Ishikawa (cell line): Measurements from ENCODE around the gene RNF186.

Experiments
- CEBPB ChIP-seq: IDR thresholded peaks from 2 replicates; pipeline ENCODE4 v1.6.1; 2012
- CREB1 ChIP-seq: IDR thresholded peaks from 2 replicates; pipeline ENCODE4 v1.6.1; 2012; ENCODE audit warnings: low read depth
- EGR1 ChIP-seq: IDR thresholded peaks from 2 replicates; pipeline ENCODE4 v1.6.1; 2012
- EP300 ChIP-seq: IDR thresholded peaks from 2 replicates; pipeline ENCODE4 v1.6.1; 2012; ENCODE audit warnings: borderline replicate concordance
- FOXM1 ChIP-seq: IDR thresholded peaks from 2 replicates; pipeline ENCODE4 v1.6.1; 2012; ENCODE audit warnings: low read depth, borderline replicate concordance
- NFIC ChIP-seq: IDR thresholded peaks from 2 replicates; pipeline ENCODE4 v1.6.1; 2012
- RAD21 ChIP-seq: IDR thresholded peaks from 2 replicates; pipeline ENCODE4 v1.6.1; 2012; ENCODE audit warnings: low read depth
- TAF1 ChIP-seq: IDR thresholded peaks from 2 replicates; pipeline ENCODE4 v1.6.1; 2012; ENCODE audit warnings: low read depth, mild to moderate bottlenecking
- TCF12 ChIP-seq: IDR thresholded peaks from 2 replicates; pipeline ENCODE4 v1.6.1; 2012; ENCODE audit warnings: low read depth
- TEAD4 ChIP-seq: IDR thresholded peaks from 2 replicates; pipeline ENCODE4 v1.6.1; 2012
- YY1 ChIP-seq: IDR thresholded peaks from 2 replicates; pipeline ENCODE4 v1.6.1; 2012; ENCODE audit warnings: low read depth
- ZBTB7A ChIP-seq: IDR thresholded peaks from 2 replicates; pipeline ENCODE4 v1.6.1; 2012; ENCODE audit warnings: low read depth
- TF ChIP-seq, protein P1 (sequence below): IDR thresholded peaks from 2 replicates; pipeline ENCODE4 v1.6.1; 2012
- TF ChIP-seq, protein P2 (sequence below): IDR thresholded peaks from 2 replicates; pipeline ENCODE4 v1.6.1; 2012; ENCODE audit warnings: low read depth, mild to moderate bottlenecking
- TF ChIP-seq, protein P3 (sequence below): IDR thresholded peaks from 2 replicates; pipeline ENCODE4 v1.6.1; 2012

The RNF186 gene

DNA sequence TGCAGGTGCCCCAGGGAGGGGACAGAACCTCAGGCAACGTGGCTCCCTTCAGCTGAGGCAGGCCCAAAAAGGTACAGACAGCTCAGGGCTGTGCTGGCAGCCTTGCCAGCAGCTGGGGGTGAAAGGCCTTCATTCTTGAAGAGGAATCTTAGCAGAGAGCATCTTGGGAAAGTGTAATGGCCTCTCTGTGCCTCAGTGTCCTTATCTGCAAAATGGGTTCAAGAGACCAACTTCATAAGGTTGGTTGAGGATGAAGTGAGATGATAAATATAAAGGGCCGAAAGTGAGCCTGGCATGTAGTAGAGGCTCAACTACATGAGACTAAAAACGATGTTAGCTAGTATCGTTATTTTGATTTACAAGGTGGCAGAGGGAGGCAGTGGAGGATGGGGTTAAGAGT, 41.6 kb downstream of the RNF186 start:
- no peak for TF ChIP-seq TEAD4
- TF ChIP-seq TAF1, result no peak
- no peak for TF ChIP-seq YY1
- TF ChIP-seq, protein P1, sequence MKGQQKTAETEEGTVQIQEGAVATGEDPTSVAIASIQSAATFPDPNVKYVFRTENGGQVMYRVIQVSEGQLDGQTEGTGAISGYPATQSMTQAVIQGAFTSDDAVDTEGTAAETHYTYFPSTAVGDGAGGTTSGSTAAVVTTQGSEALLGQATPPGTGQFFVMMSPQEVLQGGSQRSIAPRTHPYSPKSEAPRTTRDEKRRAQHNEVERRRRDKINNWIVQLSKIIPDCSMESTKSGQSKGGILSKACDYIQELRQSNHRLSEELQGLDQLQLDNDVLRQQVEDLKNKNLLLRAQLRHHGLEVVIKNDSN, result no peak

- no peak for TF ChIP-seq CREB1
Observed at GRCh38 chr1:19772053-19772452, 43.0 kb downstream of the RNF186 start.

GRCh38 chr1:19771350-19771749, 43.7 kb downstream of the RNF186 start:
- TF ChIP-seq ZBTB7A, result no peak
- TF ChIP-seq CEBPB, result no peak
- TF ChIP-seq TAF1, result no peak
- TF ChIP-seq CREB1, result no peak
- no peak for TF ChIP-seq TEAD4
- no peak for TF ChIP-seq RAD21
- TF ChIP-seq, protein P2, sequence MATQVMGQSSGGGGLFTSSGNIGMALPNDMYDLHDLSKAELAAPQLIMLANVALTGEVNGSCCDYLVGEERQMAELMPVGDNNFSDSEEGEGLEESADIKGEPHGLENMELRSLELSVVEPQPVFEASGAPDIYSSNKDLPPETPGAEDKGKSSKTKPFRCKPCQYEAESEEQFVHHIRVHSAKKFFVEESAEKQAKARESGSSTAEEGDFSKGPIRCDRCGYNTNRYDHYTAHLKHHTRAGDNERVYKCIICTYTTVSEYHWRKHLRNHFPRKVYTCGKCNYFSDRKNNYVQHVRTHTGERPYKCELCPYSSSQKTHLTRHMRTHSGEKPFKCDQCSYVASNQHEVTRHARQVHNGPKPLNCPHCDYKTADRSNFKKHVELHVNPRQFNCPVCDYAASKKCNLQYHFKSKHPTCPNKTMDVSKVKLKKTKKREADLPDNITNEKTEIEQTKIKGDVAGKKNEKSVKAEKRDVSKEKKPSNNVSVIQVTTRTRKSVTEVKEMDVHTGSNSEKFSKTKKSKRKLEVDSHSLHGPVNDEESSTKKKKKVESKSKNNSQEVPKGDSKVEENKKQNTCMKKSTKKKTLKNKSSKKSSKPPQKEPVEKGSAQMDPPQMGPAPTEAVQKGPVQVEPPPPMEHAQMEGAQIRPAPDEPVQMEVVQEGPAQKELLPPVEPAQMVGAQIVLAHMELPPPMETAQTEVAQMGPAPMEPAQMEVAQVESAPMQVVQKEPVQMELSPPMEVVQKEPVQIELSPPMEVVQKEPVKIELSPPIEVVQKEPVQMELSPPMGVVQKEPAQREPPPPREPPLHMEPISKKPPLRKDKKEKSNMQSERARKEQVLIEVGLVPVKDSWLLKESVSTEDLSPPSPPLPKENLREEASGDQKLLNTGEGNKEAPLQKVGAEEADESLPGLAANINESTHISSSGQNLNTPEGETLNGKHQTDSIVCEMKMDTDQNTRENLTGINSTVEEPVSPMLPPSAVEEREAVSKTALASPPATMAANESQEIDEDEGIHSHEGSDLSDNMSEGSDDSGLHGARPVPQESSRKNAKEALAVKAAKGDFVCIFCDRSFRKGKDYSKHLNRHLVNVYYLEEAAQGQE, result no peak
- no peak for TF ChIP-seq NFIC
- TF ChIP-seq TCF12, result no peak
- TF ChIP-seq FOXM1, result no peak
- TF ChIP-seq YY1, result no peak
- TF ChIP-seq, protein P1, result no peak
- TF ChIP-seq EGR1, result no peak
- TF ChIP-seq, protein P3, sequence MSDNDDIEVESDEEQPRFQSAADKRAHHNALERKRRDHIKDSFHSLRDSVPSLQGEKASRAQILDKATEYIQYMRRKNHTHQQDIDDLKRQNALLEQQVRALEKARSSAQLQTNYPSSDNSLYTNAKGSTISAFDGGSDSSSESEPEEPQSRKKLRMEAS, result no peak
- no peak for TF ChIP-seq EP300

DNA sequence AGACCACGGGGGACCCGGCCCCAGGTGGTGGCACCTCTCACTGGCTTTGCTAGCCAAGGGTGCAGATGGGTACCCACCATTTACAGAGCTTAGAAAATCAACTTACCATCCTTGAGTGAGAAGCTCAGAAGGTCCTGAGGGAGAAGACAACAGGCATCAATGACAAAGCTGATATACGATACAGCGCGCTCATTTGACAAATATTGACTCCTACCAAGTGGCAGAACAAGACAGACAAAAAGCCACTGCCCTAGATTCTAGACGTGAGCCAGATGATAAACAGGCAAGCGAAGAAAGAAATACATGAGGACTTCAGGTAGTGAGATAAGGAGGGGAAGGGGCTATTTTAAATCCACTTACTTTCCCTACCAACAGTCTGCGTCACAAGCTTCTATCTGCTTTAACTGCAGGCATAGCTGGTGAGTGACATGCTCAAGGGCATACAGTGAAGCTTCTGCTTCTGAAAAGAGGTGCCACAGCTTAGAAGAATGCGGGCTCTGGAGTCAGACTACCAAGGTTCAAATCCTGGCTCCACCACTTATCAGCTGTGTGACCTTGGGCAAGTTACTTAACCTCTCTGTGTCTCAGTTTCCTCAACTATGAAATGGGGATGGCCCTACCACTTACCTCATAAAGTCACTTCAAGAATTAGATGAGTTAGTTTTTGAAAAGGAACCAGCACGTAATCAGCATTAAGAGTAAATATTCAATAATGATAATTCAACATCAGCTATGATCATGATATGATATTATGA, 44.5 kb downstream of the RNF186 start:
- TF ChIP-seq NFIC (no peak), EP300 (no peak), TCF12 (no peak), FOXM1 (no peak), CEBPB (no peak), TEAD4 (no peak), YY1 (no peak), CREB1 (no peak), EGR1 (no peak)
- TF ChIP-seq, protein P3, result no peak
- TF ChIP-seq, protein P2, result no peak
- TF ChIP-seq, protein P1, result no peak

GRCh38 chr1:19769211-19769932, 45.7 kb downstream of the RNF186 start:
- no peak for TF ChIP-seq TEAD4
- no peak for TF ChIP-seq FOXM1
- TF ChIP-seq, protein P3, result no peak
- no peak for TF ChIP-seq ZBTB7A
- TF ChIP-seq YY1, result no peak
- no peak for TF ChIP-seq CEBPB
- no peak for TF ChIP-seq TAF1
- TF ChIP-seq CREB1, result no peak
- no peak for TF ChIP-seq EGR1
- no peak for TF ChIP-seq EP300
- no peak for TF ChIP-seq NFIC
- TF ChIP-seq RAD21, result no peak
- no peak for TF ChIP-seq TCF12
- TF ChIP-seq, protein P2, result no peak
- TF ChIP-seq, protein P1, result no peak
